ENCODE data around the gene RNF112.

GRCh38 chr17:19442731-19443130, 31.7 kb downstream of the RNF112 start:
- TF ChIP-seq, protein P1, sequence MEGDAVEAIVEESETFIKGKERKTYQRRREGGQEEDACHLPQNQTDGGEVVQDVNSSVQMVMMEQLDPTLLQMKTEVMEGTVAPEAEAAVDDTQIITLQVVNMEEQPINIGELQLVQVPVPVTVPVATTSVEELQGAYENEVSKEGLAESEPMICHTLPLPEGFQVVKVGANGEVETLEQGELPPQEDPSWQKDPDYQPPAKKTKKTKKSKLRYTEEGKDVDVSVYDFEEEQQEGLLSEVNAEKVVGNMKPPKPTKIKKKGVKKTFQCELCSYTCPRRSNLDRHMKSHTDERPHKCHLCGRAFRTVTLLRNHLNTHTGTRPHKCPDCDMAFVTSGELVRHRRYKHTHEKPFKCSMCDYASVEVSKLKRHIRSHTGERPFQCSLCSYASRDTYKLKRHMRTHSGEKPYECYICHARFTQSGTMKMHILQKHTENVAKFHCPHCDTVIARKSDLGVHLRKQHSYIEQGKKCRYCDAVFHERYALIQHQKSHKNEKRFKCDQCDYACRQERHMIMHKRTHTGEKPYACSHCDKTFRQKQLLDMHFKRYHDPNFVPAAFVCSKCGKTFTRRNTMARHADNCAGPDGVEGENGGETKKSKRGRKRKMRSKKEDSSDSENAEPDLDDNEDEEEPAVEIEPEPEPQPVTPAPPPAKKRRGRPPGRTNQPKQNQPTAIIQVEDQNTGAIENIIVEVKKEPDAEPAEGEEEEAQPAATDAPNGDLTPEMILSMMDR (IDR thresholded peaks at IDR 0.05; ENCODE audit: insufficient read depth, low read length, poor library complexity, severe bottlenecking) = no peak
- no peak for TF ChIP-seq EZH2phosphoT487 (conservative IDR thresholded peaks at IDR 0.05; ENCODE audit: low read length)

Data from SU-DHL-6 (cell line).